HepG2 (cell line): ENCODE measurements around the gene GUCY1A2. TPM values are rescaled to one million over a fixed set of nuclear protein-coding genes. Genes with fewer than 3 reads are reported as not detected.
"Not testable (repeated sequence)": the region's sequence is repeated elsewhere in the genome, so short reads cannot be mapped to it uniquely, and the experiment has no call there.

ENCODE experiments used
- ATAC-seq: fragments of 200-7000 bp; cut with Tn5 transposase; 3 replicates; pipeline ENCODE4 v1.9.1; 2020; ENCODE audit warnings: mild to moderate bottlenecking, moderate library complexity
- BruUV-seq: library from RNA; stranded (reverse); fragments of 400-500 nt; replicated peaks from 2 replicates; lab custom pipeline; 2021; lab: Mats Ljungman, UMichigan
- CTCF ChIA-PET: fragments of 300-600 bp; formaldehyde crosslinking; extraction: SDS; loops from one replicate; lab custom pipeline; 2021; ENCODE audit warnings: low total read pairs, inconsistent platforms, low intra/inter-chr PET ratio; lab: Yijun Ruan, JAX
- POLR2A ChIA-PET: fragments of 350-600 bp; sonication (Branson Sonifier 250); formaldehyde crosslinking; loops from one replicate; lab custom pipeline; 2020; ENCODE audit warnings: antibody characterized with exemption, inconsistent platforms; lab: Yijun Ruan, JAX
- DNase-seq: peaks from one replicate; pipeline ENCODE4 v3.0.0-alpha.2; 2015; ENCODE audit warnings: low spot score
- FAIRE-seq: peaks from 3 replicates; lab custom pipeline; 2011; peaks lifted over from hg19 to GRCh38; lab: Jason Lieb, UNC
- H2AFZ ChIP-seq: one replicate; pipeline ENCODE4 v1.6.1; 2011; ENCODE audit warnings: low read length, inconsistent platforms
- H3K27ac ChIP-seq: fragments of 300-600 bp; 3 replicates; pipeline ENCODE4 v1.8.0; 2011; ENCODE audit warnings: mixed run types, mild to moderate bottlenecking, mixed read lengths, low read length, inconsistent platforms; ENCODE audit not compliant: insufficient read depth; ENCODE audit errors: extremely low read length
- H3K27me3 ChIP-seq, 2 experiments: fragments of 200-600 bp in 1 of 2; 2 replicates in 1 of 2; 3 replicates in 1 of 2; pipeline versions ENCODE4 v1.6.0 to v1.8.0; 2011; ENCODE audit warnings: low read length in 2 of 2, mild to moderate bottlenecking in 2 of 2, moderate library complexity in 2 of 2, inconsistent platforms in 1 of 2; ENCODE audit not compliant: insufficient read depth in 2 of 2, control insufficient read depth in 1 of 2
- H3K36me3 ChIP-seq, 2 experiments: fragments of 200-600 bp in 1 of 2; replicated peaks in 1 of 2; 2 replicates in 1 of 2; 3 replicates in 1 of 2; pipeline versions ENCODE4 v1.5.1 to v1.8.0; 2011; ENCODE audit warnings: low read length in 2 of 2, inconsistent platforms in 1 of 2; ENCODE audit not compliant: insufficient read depth in 2 of 2, control insufficient read depth in 1 of 2
- H3K4me1 ChIP-seq: 2 replicates; pipeline ENCODE4 v1.5.1; 2012; ENCODE audit warnings: low read length, inconsistent platforms; ENCODE audit not compliant: insufficient read depth
- H3K4me2 ChIP-seq: 2 replicates; pipeline ENCODE4 v1.6.0; 2011; ENCODE audit warnings: low read depth, low read length, inconsistent platforms
- H3K4me3 ChIP-seq, 3 experiments: fragments of 200-600 bp in 1 of 3; sonication (generic), shearing (Covaris generic) in 1 of 3; replicated peaks in 1 of 3; 2 replicates each; pipeline ENCODE4 v1.5.1; 2011 to 2016; ENCODE audit warnings: low read length in 3 of 3, inconsistent platforms in 2 of 3, low read depth in 2 of 3, mild to moderate bottlenecking in 2 of 3, control low read depth in 1 of 3, mixed read lengths in 1 of 3; ENCODE audit not compliant: insufficient read depth in 1 of 3
- H3K79me2 ChIP-seq: one replicate; pipeline ENCODE4 v1.6.1; 2011; ENCODE audit warnings: low read length, inconsistent platforms; ENCODE audit not compliant: insufficient read depth
- H3K9ac ChIP-seq: 2 replicates; pipeline ENCODE4 v1.6.0; 2011; ENCODE audit warnings: mild to moderate bottlenecking, low read depth, low read length, inconsistent platforms; ENCODE audit not compliant: insufficient read depth
- H3K9me3 ChIP-seq: 2 replicates; pipeline ENCODE4 v1.5.1; 2012; ENCODE audit warnings: mild to moderate bottlenecking, low read length
- H4K20me1 ChIP-seq: 2 replicates; pipeline ENCODE4 v1.6.0; 2011; ENCODE audit warnings: inconsistent platforms, mild to moderate bottlenecking, low read length, moderate library complexity; ENCODE audit not compliant: insufficient read depth
- PHF8 ChIP-seq: sonication (generic); formaldehyde crosslinking; IDR thresholded peaks from 2 replicates; pipeline ENCODE4 v1.5.0; 2020; ENCODE audit warnings: missing genetic modification reagents
- SIN3B ChIP-seq: fragments of 150-350 bp; IDR thresholded peaks from 2 replicates; pipeline ENCODE4 v1.6.1; 2014; ENCODE audit warnings: low read length
- XBP1 ChIP-seq: sonication (generic); formaldehyde crosslinking; IDR thresholded peaks from 2 replicates; pipeline ENCODE4 v1.5.0; 2020; ENCODE audit warnings: missing genetic modification reagents
- ZFP37 ChIP-seq: sonication (generic); formaldehyde crosslinking; IDR thresholded peaks from 2 replicates; pipeline ENCODE4 v1.4.0; 2020; ENCODE audit warnings: missing genetic modification reagents, borderline replicate concordance
- ZKSCAN8 ChIP-seq: IDR thresholded peaks from 2 replicates; pipeline ENCODE4 v1.6.1; 2016; ENCODE audit warnings: borderline replicate concordance, missing genetic modification reagents, missing compliant biosample characterization
- ZNF331 ChIP-seq: sonication (generic); formaldehyde crosslinking; IDR thresholded peaks from 2 replicates; pipeline ENCODE4 v1.4.0; 2020; ENCODE audit warnings: missing genetic modification reagents
- ZNF468 ChIP-seq: sonication (generic); formaldehyde crosslinking; IDR thresholded peaks from 2 replicates; pipeline ENCODE4 v1.8.0; 2022; ENCODE audit warnings: mild to moderate bottlenecking, moderate library complexity, missing genetic modification reagents
- ZNF567 ChIP-seq: sonication (generic); formaldehyde crosslinking; IDR thresholded peaks from 2 replicates; pipeline ENCODE4 v1.8.1; 2023; ENCODE audit warnings: mild to moderate bottlenecking, missing genetic modification reagents, borderline replicate concordance
- ZNF7 ChIP-seq: IDR thresholded peaks from 2 replicates; pipeline ENCODE4 v1.6.1; 2016; ENCODE audit warnings: missing biosample characterization, missing genetic modification reagents
- ZNF839 ChIP-seq: sonication (generic); formaldehyde crosslinking; IDR thresholded peaks from 2 replicates; pipeline ENCODE4 v1.4.0; 2020; ENCODE audit warnings: missing genetic modification reagents, mild to moderate bottlenecking, borderline replicate concordance
- WGBS: methylation state at CpG from one replicate; pipeline ENCODE4 v1.1.6; 2017; ENCODE audit warnings: low lambda C conversion rate; 5-methylcytosine and 5-hydroxymethylcytosine counted together
- in situ Hi-C: cut with HindIII; loops from 2 replicates; pipeline ENCODE4 v1.10.0; 2017; ENCODE audit warnings: low pct_unique_long_range_greater_than_20kb; ENCODE audit not compliant: extremely low pct_ligation_motif_present
- intact Hi-C: fragments of 100-400 bp; cut with micrococcal nuclease; formaldehyde crosslinking; loops from one replicate; pipeline ENCODE4 v1.10.0; 2022; ENCODE audit not compliant: unreplicated experiment
- polyA plus RNA-seq, 8 experiments: library from polyadenylated mRNA; depleted of rRNA in 3 of 8; stranded (reverse) in 7 of 8; unstranded in 1 of 8; fragments of >200 nt; fragmentation: Illumina TruSeq in 4 of 8; extraction: Trizol in 4 of 8; gene quantifications; 2 replicates each; pipeline versions ENCODE4 v1.2.1 to v1.2.3, GENCODE V29; 2011 to 2016; ENCODE audit warnings: low read depth in 4 of 8, missing spikeins in 1 of 8, mixed read lengths in 1 of 8; ENCODE audit not compliant: insufficient read depth in 1 of 8
- total RNA-seq, 5 experiments: library from RNA; depleted of rRNA; stranded (reverse); fragments of >200 nt; fragmentation: Illumina TruSeq; extraction: Trizol; gene quantifications; 2 replicates each; pipeline ENCODE4 v1.2.3, GENCODE V29; 2016; ENCODE audit warnings: low read depth in 1 of 5
- TF ChIP-seq, protein P1 (sequence below): sonication (generic); formaldehyde crosslinking; IDR thresholded peaks from 2 replicates; pipeline ENCODE4 v1.5.0; 2020; ENCODE audit warnings: mild to moderate bottlenecking, missing genetic modification reagents, moderate library complexity
- TF ChIP-seq, protein P2 (sequence below): sonication (generic); formaldehyde crosslinking; IDR thresholded peaks from 2 replicates; pipeline ENCODE4 v1.4.0; 2020; ENCODE audit warnings: missing genetic modification reagents, low read depth, mild to moderate bottlenecking, borderline replicate concordance
- TF ChIP-seq, protein P3 (sequence below): sonication (generic); formaldehyde crosslinking; IDR thresholded peaks from 2 replicates; pipeline ENCODE4 v1.5.0; 2020; ENCODE audit warnings: mild to moderate bottlenecking, missing genetic modification reagents

The GUCY1A2 gene
- total and polyA plus RNA-seq, 2 of the 13 experiments (the other 11 are each of a cell fraction or from before 2014, with no cell fraction given), result 0.01 to 0.07 TPM

DNA sequence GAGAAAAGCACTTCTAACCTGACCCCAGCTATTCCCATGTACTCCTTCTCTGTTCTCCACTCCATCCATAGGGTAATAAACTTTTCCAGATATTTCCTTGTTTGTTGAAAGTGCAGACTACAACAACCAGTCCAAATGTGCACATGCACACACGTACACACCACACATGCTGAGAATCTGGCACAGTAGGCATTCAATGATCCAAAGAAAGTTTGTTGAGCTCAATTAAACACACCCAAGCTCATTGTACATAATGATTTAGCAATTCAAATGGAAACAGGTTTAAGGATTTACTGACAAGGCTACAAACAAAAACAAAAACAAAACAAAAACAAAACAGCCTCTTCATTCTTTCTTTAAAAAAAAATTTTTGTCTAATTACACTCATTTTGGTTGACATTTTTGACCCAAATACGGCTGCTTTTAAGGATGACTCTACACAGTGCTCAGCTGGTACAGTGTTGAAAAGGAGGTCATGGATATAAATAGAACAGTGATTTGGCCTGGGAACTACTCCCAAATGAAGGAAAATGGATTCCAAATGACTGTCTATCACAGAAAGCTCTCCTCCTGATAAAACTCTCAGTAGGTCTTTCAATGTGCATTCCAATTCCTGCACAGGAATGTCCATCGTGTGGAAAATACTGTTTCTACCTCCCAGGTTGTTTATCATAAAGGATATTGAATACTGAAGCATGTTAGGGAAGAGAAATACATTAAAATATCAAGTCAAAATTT is 232.2 kb downstream of the GUCY1A2 start:
- no peak overlapping the region for H3K4me2 ChIP-seq
- TF ChIP-seq, protein P1, sequence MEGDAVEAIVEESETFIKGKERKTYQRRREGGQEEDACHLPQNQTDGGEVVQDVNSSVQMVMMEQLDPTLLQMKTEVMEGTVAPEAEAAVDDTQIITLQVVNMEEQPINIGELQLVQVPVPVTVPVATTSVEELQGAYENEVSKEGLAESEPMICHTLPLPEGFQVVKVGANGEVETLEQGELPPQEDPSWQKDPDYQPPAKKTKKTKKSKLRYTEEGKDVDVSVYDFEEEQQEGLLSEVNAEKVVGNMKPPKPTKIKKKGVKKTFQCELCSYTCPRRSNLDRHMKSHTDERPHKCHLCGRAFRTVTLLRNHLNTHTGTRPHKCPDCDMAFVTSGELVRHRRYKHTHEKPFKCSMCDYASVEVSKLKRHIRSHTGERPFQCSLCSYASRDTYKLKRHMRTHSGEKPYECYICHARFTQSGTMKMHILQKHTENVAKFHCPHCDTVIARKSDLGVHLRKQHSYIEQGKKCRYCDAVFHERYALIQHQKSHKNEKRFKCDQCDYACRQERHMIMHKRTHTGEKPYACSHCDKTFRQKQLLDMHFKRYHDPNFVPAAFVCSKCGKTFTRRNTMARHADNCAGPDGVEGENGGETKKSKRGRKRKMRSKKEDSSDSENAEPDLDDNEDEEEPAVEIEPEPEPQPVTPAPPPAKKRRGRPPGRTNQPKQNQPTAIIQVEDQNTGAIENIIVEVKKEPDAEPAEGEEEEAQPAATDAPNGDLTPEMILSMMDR (CRISPR knock-in tag), result no peak
- TF ChIP-seq, protein P2, sequence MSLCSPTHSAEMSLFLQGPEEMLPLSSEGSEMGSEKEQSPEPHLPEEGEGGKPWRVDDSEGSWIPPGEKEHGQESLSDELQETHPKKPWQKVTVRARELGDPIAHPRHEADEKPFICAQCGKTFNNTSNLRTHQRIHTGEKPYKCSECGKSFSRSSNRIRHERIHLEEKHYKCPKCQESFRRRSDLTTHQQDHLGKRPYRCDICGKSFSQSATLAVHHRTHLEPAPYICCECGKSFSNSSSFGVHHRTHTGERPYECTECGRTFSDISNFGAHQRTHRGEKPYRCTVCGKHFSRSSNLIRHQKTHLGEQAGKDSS (CRISPR knock-in tag), result no peak
- TF ChIP-seq ZFP37 (CRISPR knock-in tag) (no peak), PHF8 (CRISPR knock-in tag) (no peak), ZNF331 (CRISPR knock-in tag) (no peak), XBP1 (CRISPR knock-in tag) (no peak), ZNF468 (no peak), ZKSCAN8 (no peak), SIN3B (no peak), ZNF567 (CRISPR knock-in tag) (no peak), ZNF7 (CRISPR knock-in tag) (no peak), ZNF839 (CRISPR knock-in tag) (no peak)
- TF ChIP-seq, protein P3, sequence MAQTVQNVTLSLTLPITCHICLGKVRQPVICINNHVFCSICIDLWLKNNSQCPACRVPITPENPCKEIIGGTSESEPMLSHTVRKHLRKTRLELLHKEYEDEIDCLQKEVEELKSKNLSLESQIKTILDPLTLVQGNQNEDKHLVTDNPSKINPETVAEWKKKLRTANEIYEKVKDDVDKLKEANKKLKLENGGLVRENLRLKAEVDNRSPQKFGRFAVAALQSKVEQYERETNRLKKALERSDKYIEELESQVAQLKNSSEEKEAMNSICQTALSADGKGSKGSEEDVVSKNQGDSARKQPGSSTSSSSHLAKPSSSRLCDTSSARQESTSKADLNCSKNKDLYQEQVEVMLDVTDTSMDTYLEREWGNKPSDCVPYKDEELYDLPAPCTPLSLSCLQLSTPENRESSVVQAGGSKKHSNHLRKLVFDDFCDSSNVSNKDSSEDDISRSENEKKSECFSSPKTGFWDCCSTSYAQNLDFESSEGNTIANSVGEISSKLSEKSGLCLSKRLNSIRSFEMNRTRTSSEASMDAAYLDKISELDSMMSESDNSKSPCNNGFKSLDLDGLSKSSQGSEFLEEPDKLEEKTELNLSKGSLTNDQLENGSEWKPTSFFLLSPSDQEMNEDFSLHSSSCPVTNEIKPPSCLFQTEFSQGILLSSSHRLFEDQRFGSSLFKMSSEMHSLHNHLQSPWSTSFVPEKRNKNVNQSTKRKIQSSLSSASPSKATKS (CRISPR knock-in tag), result no peak
- TF ChIP-seq, all 625 proteins: peak for 0
- ATAC-seq (no peak), DNase-seq (no peak), FAIRE-seq (no peak)
- BruUV-seq, result no TSS peak
- intact Hi-C loops, result no loop called here
- no peak overlapping the region for H3K9ac ChIP-seq
- H3K9me3 ChIP-seq, result peaks cover 22% of the 10 kb centered on the region
- H3K27ac ChIP-seq, result no peak overlapping the region
- H3K36me3 ChIP-seq, result no peaks in the 10 kb centered on the region
- no peaks in the 10 kb centered on the region for H4K20me1 ChIP-seq
- ChIA-PET CTCF (no interaction called here), POLR2A (no interaction called here)
- 15% methylated on average over 3 of the region's 3 CpGs for WGBS
- H3K4me3 ChIP-seq, result no peak overlapping the region
- in situ Hi-C loops, result no loop called here
- H3K4me1 ChIP-seq, result no peaks in the 10 kb centered on the region
- H2AFZ ChIP-seq, result no peak overlapping the region
- no peaks in the 10 kb centered on the region for H3K27me3 ChIP-seq
- no peaks in the 10 kb centered on the region for H3K79me2 ChIP-seq

DNA sequence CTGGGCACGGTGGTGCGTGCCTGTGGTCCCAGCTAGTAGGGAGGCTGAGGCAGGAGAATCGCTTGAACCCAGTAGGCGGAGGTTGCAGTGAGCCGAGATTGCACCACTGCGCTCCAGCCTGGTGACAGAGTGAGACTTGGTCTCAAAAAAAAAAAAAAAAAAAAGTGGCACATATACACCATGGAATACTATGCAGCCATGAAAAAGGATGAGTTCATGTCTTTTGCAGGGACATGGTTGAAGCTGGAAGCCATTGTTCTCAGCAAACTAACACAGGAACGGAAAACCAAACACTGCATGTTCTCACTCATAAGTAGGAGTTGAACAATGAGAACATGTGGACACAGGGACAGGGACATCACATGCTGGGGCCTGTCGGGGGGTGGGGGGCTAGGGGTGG is 241.0 kb downstream of the GUCY1A2 start:
- H3K79me2 ChIP-seq, CTCF ChIA-PET, DNase-seq, BruUV-seq, H4K20me1 ChIP-seq, H2AFZ ChIP-seq, H3K4me1 ChIP-seq, ATAC-seq, H3K4me3 ChIP-seq, H3K27me3 ChIP-seq, in situ Hi-C loops, POLR2A ChIA-PET, H3K9me3 ChIP-seq, H3K36me3 ChIP-seq, FAIRE-seq, H3K4me2 ChIP-seq, intact Hi-C loops, H3K9ac ChIP-seq, H3K27ac ChIP-seq: not testable (repeated sequence)
- WGBS, result 50% methylated on average over 8 of the region's 8 CpGs
